Adrenal gland (tissue), 5 donors: ENCODE measurements around the gene ANGPT4.

Experiments
- CTCF ChIP-seq, 6 experiments: fragments of 450-650 bp in 4 of 6; fragments of 200-600 bp in 2 of 6; sonication (generic) in 1 of 6; IDR thresholded peaks; 1 replicate in 5 of 6; 2 replicates in 1 of 6; pipeline versions ENCODE4 v1.5.1 to v1.8.0; 2016 to 2021; ENCODE audit warnings: antibody characterized with exemption in 6 of 6, mild to moderate bottlenecking in 2 of 6, moderate library complexity in 1 of 6
- POLR2A ChIP-seq, 2 donors: fragments of 450-650 bp; IDR thresholded peaks; one replicate each; pipeline ENCODE4 v1.6.1; 2017; ENCODE audit warnings: antibody characterized with exemption in 2 of 2, mild to moderate bottlenecking in 2 of 2, moderate library complexity in 1 of 2
- donor health status: DM: no; HTN: no; CAD: no.

- TF ChIP-seq POLR2A (IDR thresholded peaks at IDR 0.05) (no peak), CTCF (IDR thresholded peaks at IDR 0.05) (no peak)
Observed at GRCh38 chr20:881783-882144, 34.4 kb downstream of the ANGPT4 start.
